GM21423 (cell line): ENCODE measurements around the gene SLX1A.
"Not testable (repeated sequence)": the region's sequence is repeated elsewhere in the genome, so short reads cannot be mapped to it uniquely, and the experiment has no call there.

ENCODE experiments used
- ATAC-seq: cut with Tn5 transposase; IDR thresholded peaks from one replicate; pipeline ENCODE4 v1.9.1; 2021; ENCODE audit warnings: mild to moderate bottlenecking, moderate library complexity; ENCODE audit not compliant: unreplicated experiment

Gene SLX1A

GRCh38 chr16:30217082-30217481 is 23.4 kb downstream of the SLX1A start:
- not testable (repeated sequence) for ATAC-seq
